ENCODE measurements around the gene EDEM1.

Gene EDEM1

DNA sequence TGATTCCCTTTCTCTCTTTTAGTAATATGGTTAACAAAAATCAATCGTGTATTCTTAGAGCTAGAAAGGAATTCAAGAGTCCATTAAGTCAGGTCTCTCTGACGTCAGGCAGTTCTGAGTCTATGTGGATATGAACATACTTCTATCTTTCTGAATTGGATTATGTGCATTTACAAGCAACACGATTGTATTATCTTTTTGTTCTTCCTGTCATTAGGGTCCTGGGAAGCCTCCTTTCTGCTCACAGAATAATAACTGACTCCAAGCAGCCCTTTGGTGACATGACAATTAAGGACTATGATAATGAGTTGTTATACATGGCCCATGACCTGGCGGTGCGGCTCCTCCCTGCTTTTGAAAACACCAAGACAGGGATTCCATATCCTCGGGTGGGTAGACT is 14.0 kb downstream of the EDEM1 start:
- DNase-seq, result no peak

- no peak for DNase-seq
Observed at GRCh38 chr3:5202222-5202621, 14.7 kb downstream of the EDEM1 start.

DNA sequence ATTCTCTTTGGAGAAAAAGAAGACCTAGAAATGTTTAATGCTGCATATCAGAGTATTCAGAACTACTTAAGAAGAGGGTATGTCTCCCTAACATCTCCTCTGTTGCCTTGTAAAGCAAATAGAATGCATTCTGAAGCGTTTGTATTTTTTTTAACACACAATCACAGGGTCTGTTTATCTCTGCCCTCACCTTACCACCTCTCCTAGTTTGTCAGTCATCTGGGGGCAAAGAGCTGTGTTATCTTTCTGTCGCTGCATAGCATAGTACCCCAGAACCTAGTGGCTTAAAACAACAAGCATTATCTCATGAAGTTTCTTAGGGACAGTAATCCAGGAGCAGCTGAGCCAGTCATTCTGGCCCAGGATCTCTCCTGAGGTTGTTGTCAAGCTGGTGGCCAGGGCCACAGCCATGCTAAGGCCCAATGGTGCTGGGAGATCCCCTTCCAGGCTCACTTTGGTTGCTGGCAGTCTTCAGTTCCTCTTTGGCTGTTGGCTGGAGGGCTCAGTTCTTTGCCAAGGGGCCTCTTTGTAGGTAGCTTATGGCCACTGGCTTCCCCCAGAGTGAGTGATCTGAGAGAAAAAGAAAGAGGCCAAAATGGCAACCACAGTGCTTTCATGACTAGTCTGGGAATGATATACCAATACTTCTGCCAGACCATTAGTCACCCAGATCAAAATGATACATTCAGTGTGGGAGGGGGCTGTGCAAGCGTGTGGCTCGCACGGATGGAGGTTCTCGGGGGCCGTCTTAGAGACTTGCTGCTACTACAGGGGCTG is 17.8 kb downstream of the EDEM1 start:
- DNase-seq, result no peak

- DNase-seq, result no peak
Observed at GRCh38 chr3:5210926-5211325, 23.4 kb downstream of the EDEM1 start.

GRCh38 chr3:5212628-5213573 is 25.4 kb downstream of the EDEM1 start:
- DNase-seq, result no peak

DNA sequence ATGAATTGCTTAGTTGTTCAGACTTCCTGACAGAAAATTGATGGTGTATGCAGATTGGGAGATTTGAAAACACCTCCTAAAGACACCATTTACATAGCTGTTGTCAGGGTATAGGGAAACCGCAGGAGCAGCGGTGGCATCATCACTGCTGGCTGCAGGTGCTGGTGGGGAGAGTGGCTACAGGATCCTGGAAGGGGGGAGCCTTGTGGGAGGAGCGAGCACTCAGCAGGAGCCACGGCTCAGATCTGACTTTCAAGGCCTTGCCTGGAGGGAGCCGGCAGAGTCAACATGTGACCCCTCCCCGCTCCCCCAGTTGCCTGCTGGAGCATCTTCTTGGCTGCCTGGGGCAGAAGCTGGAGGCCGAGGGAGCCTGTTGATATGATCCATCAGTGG is 26.1 kb downstream of the EDEM1 start:
- no peak for DNase-seq

DNA sequence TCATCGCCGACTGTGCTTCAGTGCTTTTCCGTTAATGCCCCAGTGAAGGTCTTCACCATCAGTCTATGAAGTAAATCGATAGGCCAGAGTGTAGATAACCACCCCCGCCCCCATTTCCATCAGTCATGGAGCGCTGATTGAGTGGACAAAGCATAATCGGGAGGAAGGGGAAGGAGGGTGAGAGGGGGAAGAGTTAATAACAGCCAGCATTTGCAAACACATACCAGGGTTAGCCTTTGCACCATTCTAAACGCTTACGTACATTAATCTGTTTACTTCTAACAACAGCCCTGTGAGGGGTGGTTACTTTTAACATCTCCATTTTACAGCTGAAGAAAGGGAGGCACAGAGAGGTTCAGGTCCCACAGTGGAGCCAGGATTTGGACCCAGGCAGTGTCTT is 26.8 kb downstream of the EDEM1 start:
- no peak for DNase-seq

- DNase-seq, result no peak
Observed at GRCh38 chr3:5217824-5218595, 30.5 kb downstream of the EDEM1 start.

GRCh38 chr3:5218815-5219214 is 31.3 kb downstream of the EDEM1 start:
- DNase-seq, result no peak

GRCh38 chr3:5219216-5219615 is 31.7 kb downstream of the EDEM1 start:
- no peak for DNase-seq

DNA sequence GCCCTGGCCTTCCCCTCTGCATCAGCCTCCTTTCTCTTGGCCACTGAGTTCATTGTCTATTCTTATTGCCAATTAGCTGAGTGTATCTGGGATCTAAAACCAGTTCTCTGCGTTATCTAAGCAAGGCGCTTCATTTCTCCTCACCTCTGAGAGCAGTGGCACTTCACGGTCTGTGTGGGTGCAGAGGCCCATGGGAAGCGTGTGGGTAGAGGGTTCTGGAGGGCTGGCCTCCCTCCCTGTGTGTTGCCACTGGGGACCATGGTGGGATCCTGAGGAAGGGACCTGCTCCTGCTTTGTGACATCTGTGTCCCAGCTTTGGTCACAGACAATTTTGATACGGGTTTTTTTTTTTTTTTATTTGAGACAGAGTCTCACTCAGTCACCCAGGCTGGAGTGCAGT is 32.7 kb downstream of the EDEM1 start:
- DNase-seq, result no peak

- no peak for DNase-seq
Observed at GRCh38 chr3:5220667-5221431, 33.3 kb downstream of the EDEM1 start.

GRCh38 chr3:5221701-5222100 is 34.2 kb downstream of the EDEM1 start:
- no peak for DNase-seq

DNA sequence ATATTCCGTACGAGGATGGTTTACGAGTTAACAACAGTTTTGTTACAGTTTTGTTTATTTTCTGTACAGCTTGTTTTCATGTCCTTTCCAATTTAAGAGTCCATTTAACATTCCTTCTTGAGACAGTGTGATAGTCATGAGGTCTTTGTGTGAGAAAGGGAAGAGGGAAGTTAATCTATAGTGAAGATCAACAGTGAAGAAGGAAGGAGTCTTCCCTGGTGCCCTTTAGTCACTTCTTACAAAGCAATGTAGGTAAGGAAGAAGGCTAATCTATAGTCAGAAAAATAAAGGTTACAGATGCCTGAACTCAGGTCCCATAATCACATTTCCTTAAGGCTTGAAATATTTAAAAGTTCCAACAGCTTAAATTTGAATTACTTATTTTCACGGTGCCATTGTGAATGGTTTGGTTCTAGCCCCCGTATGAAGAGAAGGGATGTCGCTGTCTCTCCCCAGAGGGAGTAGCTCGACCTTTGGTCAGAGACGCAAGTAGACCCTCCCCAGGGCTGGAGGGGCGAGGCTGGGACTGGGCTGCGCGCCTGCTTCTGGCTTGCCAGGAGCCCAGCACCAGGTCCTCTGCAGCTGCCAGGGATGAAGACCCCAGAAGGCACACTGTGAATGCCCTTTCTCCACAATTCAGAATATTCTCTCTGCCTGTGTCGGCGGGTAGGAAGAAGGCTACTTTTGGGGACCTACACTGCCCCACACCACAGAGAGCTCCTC is 34.9 kb downstream of the EDEM1 start:
- no peak for DNase-seq

DNA sequence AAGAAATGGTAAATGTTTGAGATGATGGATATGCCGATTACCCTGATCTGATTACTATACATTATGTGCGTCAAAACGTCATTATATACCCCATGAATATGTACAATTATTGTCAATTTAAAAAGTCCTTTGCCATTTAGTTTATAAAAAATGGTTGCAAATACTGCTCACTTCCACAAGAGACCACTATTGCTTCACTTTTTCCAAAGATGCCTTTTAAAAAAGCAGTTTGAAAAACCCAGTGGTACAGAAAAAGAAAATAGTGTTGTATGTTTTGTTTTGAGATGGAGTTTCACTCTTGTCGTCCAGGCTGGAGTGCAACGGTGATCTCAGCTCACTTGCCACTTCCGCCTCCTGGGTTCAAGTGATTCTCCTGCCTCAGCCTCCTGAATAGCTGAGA is 39.3 kb downstream of the EDEM1 start:
- DNase-seq, result no peak

DNA sequence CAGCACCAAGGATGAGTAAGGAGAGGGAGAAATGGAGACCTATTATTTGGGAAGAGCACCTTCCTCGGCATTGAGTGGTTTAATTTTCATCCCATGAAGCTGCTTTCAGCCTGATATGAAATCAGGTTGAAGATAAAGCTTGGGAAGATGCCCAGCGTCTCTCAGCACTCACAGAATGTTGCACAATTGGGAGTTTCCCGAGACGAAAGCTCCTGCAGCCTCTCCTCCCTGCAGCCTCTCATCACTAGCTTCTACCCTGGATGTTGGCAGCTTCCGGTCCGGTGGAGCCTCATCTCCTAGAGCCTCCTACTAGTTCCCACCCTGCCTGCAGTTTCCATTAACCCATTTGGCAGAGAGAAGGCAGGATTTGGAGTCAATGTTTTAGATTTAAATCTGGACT is 40.3 kb downstream of the EDEM1 start:
- no peak for DNase-seq

- no peak for DNase-seq
Observed at GRCh38 chr3:5229414-5229813, 41.9 kb downstream of the EDEM1 start.

GRCh38 chr3:5231074-5231473 is 43.6 kb downstream of the EDEM1 start:
- DNase-seq, result no peak

- no peak for DNase-seq
Observed at GRCh38 chr3:5231487-5231886, 44.0 kb downstream of the EDEM1 start.

DNA sequence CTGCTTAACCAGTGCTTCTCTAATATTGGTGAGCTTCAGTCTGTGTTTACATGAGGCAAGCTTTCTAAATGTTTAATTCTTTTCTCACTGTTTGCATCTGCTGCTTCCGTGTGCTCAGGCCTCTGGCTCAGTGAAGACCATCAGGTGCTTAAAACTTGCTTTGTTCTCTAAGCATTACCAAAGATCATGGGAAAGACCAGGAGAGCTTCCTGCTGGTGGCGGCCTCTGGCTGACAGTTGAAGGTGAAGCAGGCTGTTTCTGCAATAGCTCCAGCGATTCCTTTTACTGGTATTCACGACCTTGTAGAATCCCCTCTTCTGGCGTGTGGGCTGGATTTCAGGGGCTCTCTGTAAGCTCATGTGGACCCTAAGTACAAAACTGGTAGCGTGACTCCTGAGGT is 45.1 kb downstream of the EDEM1 start:
- no peak for DNase-seq

DNA sequence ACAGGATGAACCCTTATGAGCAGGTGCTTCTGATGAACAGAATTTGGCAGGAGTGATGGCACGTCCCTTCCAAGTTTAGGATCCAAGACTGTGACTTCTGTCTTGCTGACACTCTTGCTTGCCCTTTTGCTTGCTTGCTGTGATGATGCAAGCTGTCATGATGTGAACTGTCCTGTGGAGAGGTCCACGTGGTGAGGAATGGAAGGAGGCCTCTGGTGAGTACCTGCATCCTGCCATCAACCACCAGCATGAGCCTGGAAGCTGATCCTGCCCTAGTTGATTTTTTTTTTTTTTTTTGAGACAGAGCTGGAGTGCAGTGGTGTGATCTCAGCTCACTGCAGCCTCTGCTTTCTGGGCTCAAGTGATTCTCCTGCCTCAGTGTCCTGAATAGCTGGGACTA is 45.5 kb downstream of the EDEM1 start:
- no peak for DNase-seq

GRCh38 chr3:5235655-5236054 is 48.1 kb downstream of the EDEM1 start:
- no peak for DNase-seq

Data from stimulated activated CD4-positive, alpha-beta T cell treated with anti-CD3 and anti-CD28 coated beads, Interleukin-2, amount 100 ng/mL, for 48 hours (primary cell).